ENCODE data around the gene TMEM125. TPM values are rescaled to one million over a fixed set of nuclear protein-coding genes. Genes with fewer than 3 reads are reported as not detected.

Gene TMEM125
- polyA plus RNA-seq, 1 of the 3 experiments (the other 2 are of a cell fraction) = not detected

DNA sequence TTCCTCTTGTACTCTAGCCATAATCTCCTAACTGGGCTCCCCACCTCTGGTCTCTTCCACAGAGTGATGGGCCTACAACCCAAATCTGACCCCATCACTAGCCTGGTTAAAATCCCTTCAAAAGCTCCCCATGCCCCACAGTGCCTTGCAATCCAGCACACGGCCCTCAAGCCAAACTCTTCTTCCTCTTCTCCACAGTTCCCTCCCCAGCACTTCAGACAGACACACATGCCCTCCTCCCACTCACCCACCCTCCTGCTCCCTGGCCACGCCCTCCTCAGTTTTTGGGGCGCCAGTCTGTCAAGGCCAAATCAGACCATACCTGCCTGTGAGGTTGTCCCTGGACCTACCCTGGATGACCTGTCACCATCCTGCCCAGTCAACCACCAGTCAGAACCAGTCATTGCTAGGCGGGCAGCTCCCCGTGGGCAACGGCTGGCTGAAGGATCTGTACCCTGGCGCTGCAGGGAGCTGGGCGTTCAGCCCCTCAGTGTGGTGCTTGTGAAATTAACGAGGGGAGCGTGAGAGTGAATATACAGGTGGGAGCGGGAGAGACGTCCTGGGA is 14.8 kb downstream of the TMEM125 start:
- H4K20me1 ChIP-seq (ENCODE audit: insufficient read depth) = no peaks in the 10 kb centered on the region
- no peak overlapping the region for H2AFZ ChIP-seq (ENCODE audit: low read depth)
- no peaks in the 10 kb centered on the region for H3K9me3 ChIP-seq
- ChIA-PET CTCF (no interaction called here), POLR2A (no interaction called here)
- 68% methylated on average over 12 of the region's 12 CpGs for WGBS (ENCODE audit: low lambda C conversion rate)
- H3F3A ChIP-seq (replicated peaks; ENCODE audit: insufficient read depth) = no peaks in the 10 kb centered on the region
- H3K4me1 ChIP-seq (ENCODE audit: control insufficient read depth in 1 of 2, insufficient read depth in 2 of 2, low read depth in 1 of 2, low read length in 1 of 2) = no peaks in the 10 kb centered on the region; a peak in 1 of 4 replicates
- H3K4me3 ChIP-seq (ENCODE audit: low read depth in 2 of 2, low read length in 1 of 2) = no peak overlapping the region
- H3K4me2 ChIP-seq = no peak overlapping the region
- no peak overlapping the region for H3K9ac ChIP-seq
- no peaks in the 10 kb centered on the region for H3K9me2 ChIP-seq
- peaks cover 16% of the 10 kb centered on the region; the same call in 1 of the 2 replicates for H3K27me3 ChIP-seq (ENCODE audit: insufficient read depth)
- TF ChIP-seq, protein P1, sequence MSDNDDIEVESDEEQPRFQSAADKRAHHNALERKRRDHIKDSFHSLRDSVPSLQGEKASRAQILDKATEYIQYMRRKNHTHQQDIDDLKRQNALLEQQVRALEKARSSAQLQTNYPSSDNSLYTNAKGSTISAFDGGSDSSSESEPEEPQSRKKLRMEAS (IDR thresholded peaks at IDR 0.05; ENCODE audit: low read depth) = no peak
- TF ChIP-seq, protein P2, sequence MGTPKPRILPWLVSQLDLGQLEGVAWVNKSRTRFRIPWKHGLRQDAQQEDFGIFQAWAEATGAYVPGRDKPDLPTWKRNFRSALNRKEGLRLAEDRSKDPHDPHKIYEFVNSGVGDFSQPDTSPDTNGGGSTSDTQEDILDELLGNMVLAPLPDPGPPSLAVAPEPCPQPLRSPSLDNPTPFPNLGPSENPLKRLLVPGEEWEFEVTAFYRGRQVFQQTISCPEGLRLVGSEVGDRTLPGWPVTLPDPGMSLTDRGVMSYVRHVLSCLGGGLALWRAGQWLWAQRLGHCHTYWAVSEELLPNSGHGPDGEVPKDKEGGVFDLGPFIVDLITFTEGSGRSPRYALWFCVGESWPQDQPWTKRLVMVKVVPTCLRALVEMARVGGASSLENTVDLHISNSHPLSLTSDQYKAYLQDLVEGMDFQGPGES (IDR thresholded peaks at IDR 0.05; ENCODE audit: low read depth, low read length) = no peak
- TF ChIP-seq, protein P3, sequence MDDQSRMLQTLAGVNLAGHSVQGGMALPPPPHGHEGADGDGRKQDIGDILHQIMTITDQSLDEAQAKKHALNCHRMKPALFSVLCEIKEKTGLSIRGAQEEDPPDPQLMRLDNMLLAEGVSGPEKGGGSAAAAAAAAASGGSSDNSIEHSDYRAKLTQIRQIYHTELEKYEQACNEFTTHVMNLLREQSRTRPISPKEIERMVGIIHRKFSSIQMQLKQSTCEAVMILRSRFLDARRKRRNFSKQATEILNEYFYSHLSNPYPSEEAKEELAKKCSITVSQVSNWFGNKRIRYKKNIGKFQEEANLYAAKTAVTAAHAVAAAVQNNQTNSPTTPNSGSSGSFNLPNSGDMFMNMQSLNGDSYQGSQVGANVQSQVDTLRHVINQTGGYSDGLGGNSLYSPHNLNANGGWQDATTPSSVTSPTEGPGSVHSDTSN (IDR thresholded peaks at IDR 0.05) = no peak
- no peak for TF ChIP-seq GABPA (IDR thresholded peaks at IDR 0.05; ENCODE audit: low read depth)
- TF ChIP-seq ELF1 (IDR thresholded peaks at IDR 0.05) = no peak
- TF ChIP-seq, protein P4, sequence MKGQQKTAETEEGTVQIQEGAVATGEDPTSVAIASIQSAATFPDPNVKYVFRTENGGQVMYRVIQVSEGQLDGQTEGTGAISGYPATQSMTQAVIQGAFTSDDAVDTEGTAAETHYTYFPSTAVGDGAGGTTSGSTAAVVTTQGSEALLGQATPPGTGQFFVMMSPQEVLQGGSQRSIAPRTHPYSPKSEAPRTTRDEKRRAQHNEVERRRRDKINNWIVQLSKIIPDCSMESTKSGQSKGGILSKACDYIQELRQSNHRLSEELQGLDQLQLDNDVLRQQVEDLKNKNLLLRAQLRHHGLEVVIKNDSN (IDR thresholded peaks at IDR 0.05; ENCODE audit: borderline replicate concordance, low read depth) = no peak
- no peak for TF ChIP-seq EP300 (IDR thresholded peaks at IDR 0.05; ENCODE audit: borderline replicate concordance in 1 of 2, low read depth in 1 of 2, low read length in 1 of 2)
- no peak for TF ChIP-seq JUND (IDR thresholded peaks at IDR 0.05)
- no peak for TF ChIP-seq TAF1 (IDR thresholded peaks at IDR 0.05; ENCODE audit: borderline replicate concordance, low read depth, low read length)
- no peak for TF ChIP-seq SMC3 (IDR thresholded peaks at IDR 0.05; ENCODE audit: low read depth, low read length)
- TF ChIP-seq TCF12 (IDR thresholded peaks at IDR 0.05) = no peak
- TF ChIP-seq RCOR1 (IDR thresholded peaks at IDR 0.05; ENCODE audit: low read length) = no peak
- TF ChIP-seq SIN3A (IDR thresholded peaks at IDR 0.05; ENCODE audit: borderline replicate concordance, low read depth, low read length) = no peak
- H3K27ac ChIP-seq (ENCODE audit: low read depth in 2 of 2, low read length in 1 of 2) = no peak overlapping the region
- H3K36me3 ChIP-seq (replicated peaks in 1 of 2; ENCODE audit: control insufficient read depth in 1 of 2, insufficient read depth in 2 of 2, low read length in 1 of 2) = no peaks in the 10 kb centered on the region
- no peaks in the 10 kb centered on the region for H3K79me2 ChIP-seq (ENCODE audit: insufficient read depth)
- no peak for DNase-seq

DNA sequence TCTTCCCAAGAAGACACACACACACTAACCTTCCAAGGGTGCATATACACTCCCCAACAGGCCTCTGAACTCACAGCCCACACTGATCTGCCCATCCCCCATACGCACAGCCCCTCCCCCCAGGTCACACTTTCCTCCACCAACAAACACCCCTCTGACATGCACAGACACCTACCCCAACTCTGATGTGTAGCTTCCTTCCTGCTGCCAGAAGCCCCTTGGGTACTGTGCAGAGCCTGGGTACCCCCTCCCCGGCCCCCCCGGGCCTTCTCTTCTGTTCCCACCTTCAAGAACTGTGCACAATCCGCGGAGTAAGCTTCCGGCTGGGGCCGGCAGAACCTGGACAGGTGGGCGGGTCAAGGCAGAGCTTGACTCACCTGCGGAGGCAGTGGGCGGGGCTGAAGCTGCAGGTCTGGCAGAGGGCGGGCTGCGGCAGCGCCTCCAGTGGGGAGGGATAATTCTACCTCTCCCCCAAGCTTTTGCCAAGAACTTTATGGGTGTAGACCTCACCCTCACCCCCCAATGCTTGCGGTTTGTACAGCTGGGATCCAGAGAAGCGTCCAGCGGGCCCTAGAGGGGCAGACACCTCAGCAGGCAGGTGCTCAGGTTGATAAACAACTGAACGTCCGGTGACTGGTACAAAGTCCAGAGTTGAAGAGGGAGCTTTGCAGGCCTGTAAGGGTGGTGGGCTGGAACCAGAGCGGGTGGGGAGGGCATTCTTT is 15.6 kb downstream of the TMEM125 start, which contains the start of gene C1orf210:
Gene C1orf210, minus strand, starts transcription at position 313 of the 722 bp plus-strand sequence. CDS start 2,311 bp downstream, outside the sequence.
- no peak within 1 kb of the TSS for H3K9ac ChIP-seq
- POLR2A ChIA-PET = no interaction called here

More for the DNA sequence above, 15.6 kb downstream of the TMEM125 start, which contains the start of gene C1orf210:
- DNase-seq = no peak
- CTCF ChIA-PET = no interaction called here
- 75% methylated on average over 19 of the region's 19 CpGs for WGBS (ENCODE audit: low lambda C conversion rate)
- Histone ChIP-seq H3K9me3 (no peaks in the 10 kb centered on the region), H3K36me3 (replicated peaks in 1 of 2; ENCODE audit: control insufficient read depth in 1 of 2, insufficient read depth in 2 of 2, low read length in 1 of 2) (no peaks in the 10 kb centered on the region), H3K27ac (ENCODE audit: low read depth in 2 of 2, low read length in 1 of 2) (no peak within 1 kb of the TSS), H2AFZ (ENCODE audit: low read depth) (no peak within 1 kb of the TSS), H3K4me1 (ENCODE audit: control insufficient read depth in 1 of 2, insufficient read depth in 2 of 2, low read depth in 1 of 2, low read length in 1 of 2) (no peaks in the 10 kb centered on the region; a peak in 1 of 4 replicates), H3K79me2 (ENCODE audit: insufficient read depth) (no peaks in the 10 kb centered on the region), H3K4me2 (no peak within 1 kb of the TSS), H3K27me3 (ENCODE audit: insufficient read depth) (peaks cover 20% of the 10 kb centered on the region; the same call in 1 of the 2 replicates), H3K9me2 (no peaks in the 10 kb centered on the region), H3K4me3 (ENCODE audit: low read depth in 2 of 2, low read length in 1 of 2) (no peak within 1 kb of the TSS), H3F3A (replicated peaks; ENCODE audit: insufficient read depth) (no peaks in the 10 kb centered on the region), H4K20me1 (ENCODE audit: insufficient read depth) (no peaks in the 10 kb centered on the region)
- no peak for TF ChIP-seq EZH2phosphoT487 (IDR thresholded peaks at IDR 0.05; ENCODE audit: borderline replicate concordance, low read depth)

Measured in SK-N-SH (cell line).